NOMO-1 (cell line): ENCODE measurements around the gene TRIP12.
"Not testable (repeated sequence)": the region's sequence is repeated elsewhere in the genome, so short reads cannot be mapped to it uniquely, and the experiment has no call there.

Source experiments
- DNase-seq, 2 experiments: peaks; one replicate each; lab custom pipeline; 2025; ENCODE audit not compliant: unreplicated experiment in 2 of 2; lab: John Stamatoyannopoulos, UW

TRIP12 gene

GRCh38 chr2:229835596-229836283 lies 86.1 kb downstream of the TRIP12 start:
- no peak for DNase-seq

- DNase-seq = not testable (repeated sequence)
Observed at GRCh38 chr2:229834368-229834767, 87.4 kb downstream of the TRIP12 start.

DNA sequence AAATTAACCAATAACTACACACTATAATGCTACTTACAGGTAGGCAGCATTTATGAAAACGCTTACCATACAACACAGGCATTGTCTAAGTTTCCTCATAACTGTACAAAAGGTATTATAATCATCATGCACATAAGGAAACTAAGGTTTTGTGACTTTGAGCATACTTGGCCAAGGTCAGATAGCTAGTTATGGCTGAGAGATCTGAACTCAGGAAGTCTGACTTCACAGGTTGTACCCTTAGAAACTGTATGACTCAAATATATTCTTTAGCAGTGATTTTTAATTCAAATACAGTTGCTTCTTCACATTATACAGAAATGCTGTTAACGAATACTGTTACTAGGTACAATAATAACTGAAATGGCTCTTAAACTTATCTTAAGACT lies 89.3 kb downstream of the TRIP12 start:
- DNase-seq = no peak

GRCh38 chr2:229831805-229832509 lies 89.9 kb downstream of the TRIP12 start:
- no peak for DNase-seq

GRCh38 chr2:229825476-229825875 lies 96.3 kb downstream of the TRIP12 start:
- no peak for DNase-seq

DNA sequence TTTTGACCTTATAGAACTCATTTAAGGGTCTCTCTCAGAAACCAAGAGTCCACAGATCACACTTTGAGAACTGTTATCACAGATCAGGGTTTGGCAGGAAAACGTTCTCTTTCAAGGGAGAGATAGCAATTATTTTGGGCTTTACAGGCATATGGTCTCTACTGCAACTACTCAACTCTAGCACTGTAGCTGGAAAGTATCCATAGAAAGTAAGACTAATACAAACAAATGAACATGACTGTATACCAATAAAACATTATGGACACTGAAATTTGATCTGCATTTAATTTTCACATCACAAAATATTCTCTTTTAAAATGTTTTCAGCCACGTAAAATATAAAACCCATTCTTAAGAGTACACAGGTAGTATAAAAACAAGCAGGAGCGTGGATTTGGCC lies 100.5 kb downstream of the TRIP12 start:
- no peak for DNase-seq

DNA sequence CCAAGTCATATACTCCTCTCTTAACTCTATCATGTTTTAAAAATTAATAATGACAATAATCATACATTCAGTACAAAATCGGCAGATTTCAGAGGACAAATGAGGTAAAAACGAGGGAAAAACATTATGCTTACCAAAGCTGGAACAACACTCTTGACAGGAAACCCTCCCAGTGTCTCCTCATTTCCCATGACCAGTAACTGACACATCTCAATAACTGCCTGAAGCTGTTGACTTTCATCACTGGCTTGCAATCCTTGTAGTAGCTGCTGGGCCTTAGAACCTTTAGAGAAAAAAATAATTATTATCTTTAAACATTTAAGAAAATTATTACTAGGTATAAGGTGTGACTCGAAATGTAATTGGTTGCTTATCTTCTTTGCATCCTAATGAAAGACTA lies 103.6 kb downstream of the TRIP12 start:
- no peak for DNase-seq

DNA sequence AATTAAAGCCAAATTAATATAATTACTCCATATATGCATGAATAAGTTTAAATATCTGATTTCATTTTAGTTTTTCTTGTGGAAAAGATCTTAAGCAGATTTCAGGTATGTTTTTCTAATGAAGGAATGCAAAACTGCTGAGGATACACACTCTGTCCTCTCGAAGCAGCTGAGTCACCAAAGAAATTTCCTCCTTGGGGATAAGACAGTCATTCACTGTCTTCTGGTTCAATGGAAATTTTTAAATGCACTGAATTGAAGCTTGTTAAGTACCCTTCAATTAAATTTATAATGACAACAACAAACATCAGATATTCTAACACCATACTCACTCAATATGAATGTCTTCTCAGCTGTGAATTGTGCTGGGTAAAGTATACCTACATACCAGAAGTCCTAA lies 106.0 kb downstream of the TRIP12 start:
- no peak for DNase-seq

GRCh38 chr2:229815342-229815741 lies 106.5 kb downstream of the TRIP12 start:
- no peak for DNase-seq

- DNase-seq = no peak
Observed at GRCh38 chr2:229810786-229811185, 111.0 kb downstream of the TRIP12 start.

DNA sequence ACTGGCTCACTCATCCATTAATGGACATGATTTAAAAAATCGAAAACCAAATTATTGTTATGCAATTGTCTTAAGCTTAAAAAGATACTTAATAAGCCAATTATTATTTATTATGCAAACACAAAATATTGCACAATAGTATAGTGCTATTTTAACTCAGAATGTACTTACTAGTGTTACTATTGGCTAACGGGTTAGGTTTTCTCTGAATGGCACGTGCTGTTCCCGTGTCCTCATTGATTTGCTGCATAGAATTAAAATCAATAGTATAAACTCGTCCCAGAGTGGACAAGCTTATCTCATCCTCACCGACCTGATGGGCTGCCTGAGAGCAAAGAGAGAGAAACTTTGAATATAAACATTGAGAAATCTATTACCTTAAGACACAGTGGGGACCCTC lies 116.2 kb downstream of the TRIP12 start:
- DNase-seq = no peak

DNA sequence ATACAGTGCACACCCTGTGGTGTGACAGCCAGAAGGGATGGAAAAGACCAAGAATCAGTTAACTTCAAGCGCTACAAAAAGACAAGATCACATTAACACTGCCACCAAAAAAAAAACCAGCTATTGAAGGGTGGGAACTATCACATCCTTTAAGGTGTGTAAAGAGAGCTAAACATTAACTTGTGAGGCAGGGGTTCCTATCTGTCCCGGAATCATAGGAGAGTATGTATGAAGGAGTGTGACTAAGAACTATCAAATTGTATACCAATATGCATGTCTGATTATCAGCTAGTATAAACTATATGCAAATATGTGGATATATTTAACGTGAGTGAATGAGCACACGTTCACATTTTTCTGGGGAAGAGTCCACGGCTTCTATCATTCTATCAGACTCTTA lies 119.0 kb downstream of the TRIP12 start:
- no peak for DNase-seq

- DNase-seq = peak in 1 of 2 experiments; percentile 17
Observed at GRCh38 chr2:229800997-229801754, 120.6 kb downstream of the TRIP12 start.

- no peak for DNase-seq
Observed at GRCh38 chr2:229798446-229799155, 123.2 kb downstream of the TRIP12 start.

DNA sequence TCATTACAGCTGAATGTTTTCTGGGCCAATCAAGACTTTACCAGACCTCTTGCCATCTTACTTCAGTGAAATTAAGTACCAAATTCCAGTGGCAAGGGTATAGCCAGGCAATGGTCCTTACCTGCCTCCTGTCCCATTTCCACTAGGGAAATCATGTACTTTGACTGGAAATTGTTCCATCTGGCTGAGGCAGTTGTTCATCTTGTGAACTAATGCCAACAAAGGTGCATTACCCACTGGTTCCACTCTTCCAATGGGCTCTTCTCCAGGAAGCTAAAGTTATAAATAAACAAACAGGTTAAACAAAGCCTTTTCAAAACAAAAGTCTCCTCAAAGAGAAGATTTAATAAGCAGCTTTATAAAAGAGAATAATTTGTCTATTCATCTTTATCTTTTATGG lies 126.8 kb downstream of the TRIP12 start:
- no peak for DNase-seq

DNA sequence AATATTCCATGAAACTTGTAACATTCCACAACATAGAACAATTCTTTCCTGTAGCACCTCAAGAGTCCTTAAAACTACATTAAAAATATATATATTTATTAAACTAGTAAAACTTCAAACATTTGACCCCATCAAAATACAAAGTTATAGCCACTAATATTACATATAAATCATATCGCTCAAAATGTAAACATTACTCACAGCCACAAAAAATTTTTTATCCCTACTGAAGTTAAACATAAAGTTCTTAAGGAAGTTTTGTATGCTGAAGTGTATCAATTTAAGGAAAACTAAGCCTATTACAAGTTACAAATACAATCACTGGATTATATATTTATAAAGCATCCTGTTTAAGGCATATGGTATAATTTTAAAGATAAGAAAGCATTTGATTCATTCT lies 127.2 kb downstream of the TRIP12 start:
- no peak for DNase-seq

DNA sequence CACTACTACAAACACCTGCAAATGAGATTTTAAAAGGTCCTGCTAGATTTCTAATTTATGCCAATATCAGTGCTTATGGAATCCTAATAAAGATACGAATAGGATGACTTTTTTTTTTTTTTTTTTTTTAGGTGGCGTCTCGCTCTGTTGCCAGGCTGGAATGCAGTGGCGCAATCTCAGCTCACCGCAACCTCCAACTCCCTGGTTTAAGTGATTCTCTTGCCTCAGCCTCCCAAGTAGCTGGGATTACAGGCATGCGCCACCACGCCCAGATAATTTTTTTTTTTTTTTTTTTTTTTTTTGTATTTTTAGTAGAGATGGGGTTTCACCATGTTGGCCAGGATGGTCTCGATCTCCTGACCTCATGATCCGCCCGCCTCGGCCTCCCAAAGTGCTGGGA lies 135.5 kb downstream of the TRIP12 start:
- DNase-seq = not testable (repeated sequence)

GRCh38 chr2:229784791-229785190 lies 137.0 kb downstream of the TRIP12 start:
- DNase-seq = no peak

GRCh38 chr2:229783108-229783721 lies 138.6 kb downstream of the TRIP12 start:
- DNase-seq = no peak

DNA sequence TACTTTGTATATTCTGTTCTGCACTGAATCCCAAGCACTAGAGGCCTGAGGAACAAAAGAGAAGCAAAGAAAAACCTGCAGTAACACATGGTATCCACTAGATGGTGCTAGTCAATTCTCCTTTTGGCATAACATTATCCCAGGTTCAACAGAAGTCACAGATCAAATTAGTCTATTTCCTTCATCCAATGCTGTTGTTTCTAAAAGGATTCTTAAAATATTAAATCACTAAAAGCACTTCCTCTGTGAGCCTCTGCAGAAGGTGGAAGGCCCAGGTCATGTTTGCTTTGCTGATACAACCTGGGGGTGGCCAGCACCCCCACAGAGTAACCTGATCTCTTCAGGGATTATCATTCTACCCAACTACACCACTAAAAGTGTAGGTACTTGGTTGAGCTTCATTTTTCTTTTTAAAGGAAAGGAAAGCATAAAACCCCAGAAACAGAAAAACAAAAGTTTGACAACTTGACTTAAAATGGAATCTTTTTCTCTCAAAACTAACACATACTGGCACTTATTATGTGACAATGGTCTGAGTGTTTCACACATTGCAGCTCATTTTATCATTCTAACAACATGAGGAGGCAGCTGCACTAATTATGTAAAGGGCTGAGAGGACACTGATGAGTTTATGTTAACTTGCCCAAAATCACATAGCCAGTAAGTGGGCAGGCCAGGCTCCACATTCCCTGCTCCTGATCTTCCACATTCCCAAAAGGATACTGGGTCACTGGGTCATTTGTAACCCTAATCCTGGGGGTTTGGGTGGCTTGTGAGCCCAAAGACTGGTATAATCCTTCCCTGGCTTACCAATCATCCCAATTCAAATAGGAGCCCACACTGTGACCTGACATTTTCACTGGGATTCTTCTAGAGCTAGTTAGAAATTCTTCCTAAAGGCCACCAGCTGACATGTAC lies 140.7 kb downstream of the TRIP12 start:
- peak in 1 of 2 experiments; percentile 42 for DNase-seq
